Stimulated activated CD8-positive, alpha-beta memory T cell treated with anti-CD3 and anti-CD28 coated beads, Interleukin-12 subunit alpha, Interleukin-12 subunit beta, amount 100 ng/mL, for 24 hours (primary cell): ENCODE measurements around the gene CASZ1.

ENCODE experiments used
- DNase-seq: peaks from one replicate; pipeline ENCODE4 v3.0.0-alpha.2; 2020; ENCODE audit errors: extremely low read depth

Gene CASZ1

GRCh38 chr1:10773851-10774614 is 22.4 kb downstream of the CASZ1 start:
- DNase-seq = no peak

GRCh38 chr1:10773376-10773775 is 23.1 kb downstream of the CASZ1 start:
- DNase-seq = no peak

GRCh38 chr1:10772711-10773110 is 23.7 kb downstream of the CASZ1 start:
- no peak for DNase-seq

GRCh38 chr1:10771789-10772188 is 24.7 kb downstream of the CASZ1 start:
- DNase-seq = no peak

- DNase-seq = no peak
These were observed 27.9 kb downstream of the CASZ1 start for GRCh38 chr1:10768552-10768951.

GRCh38 chr1:10767282-10767681 is 29.2 kb downstream of the CASZ1 start:
- DNase-seq = no peak

GRCh38 chr1:10765734-10766478 is 30.5 kb downstream of the CASZ1 start:
- no peak for DNase-seq

GRCh38 chr1:10765304-10765703 is 31.1 kb downstream of the CASZ1 start:
- DNase-seq = no peak

GRCh38 chr1:10764296-10764798 is 32.1 kb downstream of the CASZ1 start:
- no peak for DNase-seq

- no peak for DNase-seq
These were observed 33.6 kb downstream of the CASZ1 start for GRCh38 chr1:10762875-10763274.

GRCh38 chr1:10762153-10762523 is 34.3 kb downstream of the CASZ1 start:
- no peak for DNase-seq

- no peak for DNase-seq
These were observed 34.8 kb downstream of the CASZ1 start for GRCh38 chr1:10761503-10762152.

- DNase-seq = no peak
These were observed 35.6 kb downstream of the CASZ1 start for GRCh38 chr1:10760566-10761502.

- no peak for DNase-seq
These were observed 36.8 kb downstream of the CASZ1 start for GRCh38 chr1:10759413-10760200.

GRCh38 chr1:10756842-10757241 is 39.6 kb downstream of the CASZ1 start:
- DNase-seq = no peak

GRCh38 chr1:10755970-10756521 is 40.4 kb downstream of the CASZ1 start:
- peak; percentile 5 for DNase-seq

- DNase-seq = no peak
These were observed 41.7 kb downstream of the CASZ1 start for GRCh38 chr1:10754568-10755329.

- DNase-seq = no peak
These were observed 43.1 kb downstream of the CASZ1 start for GRCh38 chr1:10753299-10753698.

GRCh38 chr1:10751561-10752085 is 44.8 kb downstream of the CASZ1 start:
- DNase-seq = no peak
